HG03066 (cell line): ENCODE measurements around the gene RITA1.

Source experiments
- ATAC-seq: cut with Tn5 transposase; IDR thresholded peaks from one replicate; pipeline ENCODE4 v1.9.1; 2021; ENCODE audit warnings: low read depth; ENCODE audit not compliant: unreplicated experiment

RITA1 gene

DNA sequence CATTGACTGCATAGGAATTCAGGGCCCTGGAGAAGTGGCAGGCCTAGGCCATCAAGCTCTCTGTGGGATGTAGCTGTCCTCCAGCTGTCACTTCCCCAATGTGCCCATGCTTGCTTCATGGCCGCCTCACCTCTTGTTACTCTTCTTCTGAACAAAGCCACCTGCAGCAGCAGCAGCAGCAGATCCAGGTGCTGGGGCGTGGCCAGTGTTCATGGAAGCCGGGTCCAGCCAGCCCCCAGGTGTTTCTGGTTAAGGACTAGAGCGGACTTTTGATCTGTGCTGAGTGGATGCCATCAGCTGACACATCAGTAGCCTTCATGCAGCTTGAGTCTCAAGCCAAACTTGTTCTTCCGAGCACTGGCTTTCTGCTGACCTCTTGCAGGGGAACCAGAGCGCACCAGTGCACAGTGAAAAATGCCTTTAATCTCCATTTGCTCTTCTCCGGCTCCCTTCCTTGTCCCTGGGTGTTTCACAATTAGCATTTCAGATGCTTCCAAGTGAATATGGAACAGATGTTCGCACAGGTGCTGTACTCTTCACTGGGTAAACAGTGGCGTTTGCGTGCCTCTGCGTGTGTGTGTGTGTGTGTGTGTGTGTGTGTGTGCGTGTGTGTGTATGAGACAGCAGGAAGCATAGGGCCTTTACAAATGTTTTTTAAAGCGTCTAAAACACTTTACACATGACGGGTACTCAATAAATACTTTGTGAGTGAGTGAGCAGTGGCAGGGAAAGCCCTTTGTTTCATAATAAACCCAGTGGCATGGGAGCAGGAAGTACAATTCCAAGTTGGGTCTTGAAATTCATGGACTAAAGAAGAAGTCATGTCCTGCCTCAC lies 55.9 kb downstream of the RITA1 start:
- ATAC-seq = no peak
